SK-N-DZ (cell line): Measurements from ENCODE around the gene TUBB8B. TPM values are rescaled to one million over a fixed set of nuclear protein-coding genes. Genes with fewer than 3 reads are reported as not detected.
"Not testable (repeated sequence)": the region's sequence is repeated elsewhere in the genome, so short reads cannot be mapped to it uniquely, and the experiment has no call there.

Source experiments
- DNase-seq: peaks from one replicate; pipeline ENCODE4 v3.0.0-alpha.2; 2015; ENCODE audit warnings: low spot score
- polyA plus RNA-seq, 2 experiments: library from polyadenylated mRNA; depleted of rRNA; stranded (reverse); fragments of >200 nt; gene quantifications; 2 replicates each; pipeline ENCODE4 v1.2.3, GENCODE V29; 2014

Gene TUBB8B
- not detected in 2 replicates for polyA plus RNA-seq (2014; cell fraction: cytosol; rRNA removed)
- polyA plus RNA-seq (2014; cell fraction: nucleus; rRNA removed) = not detected in 2 replicates

GRCh38 chr18:49176-49665, at the start of gene TUBB8B:
TSS of gene TUBB8B (minus strand) at chr18:49615. CDS start at chr18:49557, 58 bp downstream.
- not testable (repeated sequence) for DNase-seq

GRCh38 chr18:97252-97914, 48.0 kb upstream of the TUBB8B start:
- DNase-seq = not testable (repeated sequence)

- not testable (repeated sequence) for DNase-seq
These were observed 47.3 kb upstream of the TUBB8B start for GRCh38 chr18:96767-97131.

GRCh38 chr18:96101-96766, 46.8 kb upstream of the TUBB8B start:
- DNase-seq = not testable (repeated sequence)

GRCh38 chr18:95580-95979, 46.2 kb upstream of the TUBB8B start:
- DNase-seq = not testable (repeated sequence)

- DNase-seq = not testable (repeated sequence)
These were observed 44.5 kb upstream of the TUBB8B start for GRCh38 chr18:93897-94408.

- DNase-seq = not testable (repeated sequence)
These were observed 42.1 kb upstream of the TUBB8B start for GRCh38 chr18:91561-91960.

GRCh38 chr18:90396-91193, 41.2 kb upstream of the TUBB8B start:
- not testable (repeated sequence) for DNase-seq

GRCh38 chr18:89124-89523, 39.7 kb upstream of the TUBB8B start:
- not testable (repeated sequence) for DNase-seq

- not testable (repeated sequence) for DNase-seq
These were observed 35.4 kb upstream of the TUBB8B start for GRCh38 chr18:84801-85200.

- peak; percentile 20 for DNase-seq
These were observed 33.3 kb upstream of the TUBB8B start for GRCh38 chr18:82626-83209.

- not testable (repeated sequence) for DNase-seq
These were observed 31.5 kb upstream of the TUBB8B start for GRCh38 chr18:80881-81280.

GRCh38 chr18:80202-80601, 30.8 kb upstream of the TUBB8B start:
- DNase-seq = not testable (repeated sequence)

GRCh38 chr18:75525-76160, 26.2 kb upstream of the TUBB8B start:
- not testable (repeated sequence) for DNase-seq

- DNase-seq = not testable (repeated sequence)
These were observed 23.9 kb upstream of the TUBB8B start for GRCh38 chr18:73181-73777.

GRCh38 chr18:67701-68100, 18.3 kb upstream of the TUBB8B start:
- not testable (repeated sequence) for DNase-seq

- DNase-seq = not testable (repeated sequence)
These were observed 14.9 kb upstream of the TUBB8B start for GRCh38 chr18:64279-64678.

- DNase-seq = peak; percentile 47
These were observed 14.2 kb upstream of the TUBB8B start for GRCh38 chr18:63656-64055.

- DNase-seq = not testable (repeated sequence)
These were observed 5.0 kb upstream of the TUBB8B start for GRCh38 chr18:54388-54787.

- not testable (repeated sequence) for DNase-seq
These were observed 719 bp downstream of the TUBB8B start for GRCh38 chr18:48696-49095.
